A549 (cell line): Measurements from ENCODE around the gene SLC9C2. TPM values are rescaled to one million over a fixed set of nuclear protein-coding genes. Genes with fewer than 3 reads are reported as not detected.

Experiments used
- ATAC-seq, 2 experiments: fragments of 200-7000 bp in 1 of 2; fragments of >200 bp in 1 of 2; cut with Nextera tagmentation in 1 of 2; cut with Tn5 transposase in 1 of 2; 3 replicates each; pipeline versions ENCODE4 v1.8.0 to v1.9.1; 2018 to 2020; ENCODE audit warnings: mild to moderate bottlenecking in 1 of 2, moderate library complexity in 1 of 2
- CTCF ChIA-PET: fragments of 300-600 bp; sonication (Branson Sonifier 250); formaldehyde crosslinking; extraction: SDS; loops from one replicate; lab custom pipeline; 2021; ENCODE audit warnings: antibody characterized with exemption, inconsistent platforms; lab: Yijun Ruan, JAX
- POLR2A ChIA-PET: fragments of 350-600 bp; formaldehyde crosslinking; extraction: SDS; loops from one replicate; lab custom pipeline; 2021; ENCODE audit warnings: antibody characterized with exemption, inconsistent platforms; lab: Yijun Ruan, JAX
- DNase-seq, 2 experiments: peaks; one replicate each; pipeline versions ENCODE4 v3.0.0 to v3.0.0-alpha.2; 2011 to 2016; ENCODE audit warnings: low read depth in 1 of 2, low spot score in 1 of 2
- FAIRE-seq: peaks from 2 replicates; lab custom pipeline; 2011; peaks lifted over from hg19 to GRCh38; lab: Jason Lieb, UNC
- H3K27ac ChIP-seq, 2 experiments: fragments of >200 bp; sonication (Bioruptor Twin); formaldehyde crosslinking; 3 replicates each; pipeline ENCODE4 v1.5.1; 2016 to 2017
- H3K4me1 ChIP-seq: fragments of >200 bp; sonication (Bioruptor Twin); formaldehyde crosslinking; 3 replicates; pipeline ENCODE4 v1.6.1; 2016
- H3K4me2 ChIP-seq: fragments of >200 bp; sonication (Bioruptor Twin); formaldehyde crosslinking; 3 replicates; pipeline ENCODE4 v1.6.1; 2016
- H3K4me3 ChIP-seq: fragments of >200 bp; sonication (Bioruptor Twin); formaldehyde crosslinking; 3 replicates; pipeline ENCODE4 v1.5.1; 2016
- H3K9me3 ChIP-seq: fragments of >200 bp; sonication (Bioruptor Twin); formaldehyde crosslinking; 3 replicates; pipeline ENCODE4 v1.6.1; 2016
- BCL3 ChIP-seq: fragments of >200 bp; sonication (Bioruptor Twin); formaldehyde crosslinking; IDR thresholded peaks from 3 replicates; pipeline ENCODE4 v1.6.1; 2016
- CBX2 ChIP-seq: fragments of 200-600 bp; sonication (generic); IDR thresholded peaks from 2 replicates; pipeline ENCODE4 v1.6.1; 2016; ENCODE audit warnings: low read depth, mild to moderate bottlenecking, borderline replicate concordance
- CEBPB ChIP-seq, 2 experiments: fragments of >200 bp in 1 of 2; sonication (Bioruptor Twin) in 1 of 2; formaldehyde crosslinking in 1 of 2; IDR thresholded peaks; 2 replicates each; pipeline ENCODE4 v1.6.1; 2012 to 2016
- CTCF ChIP-seq: fragments of >200 bp; sonication (Bioruptor Twin); formaldehyde crosslinking; IDR thresholded peaks from 3 replicates; pipeline ENCODE4 v1.5.1; 2016
- ESRRA ChIP-seq: fragments of 150-350 bp; IDR thresholded peaks from 2 replicates; pipeline ENCODE4 v1.6.1; 2014; ENCODE audit warnings: mild to moderate bottlenecking, low read length, borderline replicate concordance
- GATA3 ChIP-seq: IDR thresholded peaks from 2 replicates; pipeline ENCODE4 v1.6.1; 2012; ENCODE audit warnings: borderline replicate concordance
- HDAC2 ChIP-seq: fragments of 200-600 bp; sonication (generic); IDR thresholded peaks from 2 replicates; pipeline ENCODE4 v1.6.1; 2016
- HES2 ChIP-seq: fragments of >200 bp; sonication (Bioruptor Twin); formaldehyde crosslinking; IDR thresholded peaks from 2 replicates; pipeline ENCODE4 v1.6.1; 2016
- HMGXB4 ChIP-seq: fragments of 250-450 bp; sonication (Bioruptor Pico); IDR thresholded peaks from 2 replicates; pipeline ENCODE4 v1.5.0; 2021; ENCODE audit warnings: mild to moderate bottlenecking, moderate library complexity, borderline replicate concordance
- JUNB ChIP-seq: fragments of >200 bp; sonication (Bioruptor Twin); formaldehyde crosslinking; IDR thresholded peaks from 2 replicates; pipeline ENCODE4 v1.6.1; 2016
- MAFK ChIP-seq: fragments of 450-650 bp; IDR thresholded peaks from 2 replicates; pipeline ENCODE4 v1.6.1; 2014; ENCODE audit not compliant: partially characterized antibody
- NFE2L2 ChIP-seq: fragments of 150-350 bp; conservative IDR thresholded peaks from 2 replicates; pipeline ENCODE4 v1.6.1; 2014; ENCODE audit warnings: low read length
- NR3C1 ChIP-seq: fragments of >200 bp; sonication (Bioruptor Twin); formaldehyde crosslinking; IDR thresholded peaks from 3 replicates; pipeline ENCODE4 v1.6.1; 2017
- PHF8 ChIP-seq: fragments of 200-600 bp; sonication (generic); IDR thresholded peaks from 2 replicates; pipeline ENCODE4 v1.6.1; 2016; ENCODE audit warnings: low read depth, mild to moderate bottlenecking, antibody characterized with exemption, moderate library complexity, borderline replicate concordance
- POLR2AphosphoS2 ChIP-seq: conservative IDR thresholded peaks from 2 replicates; pipeline ENCODE4 v1.6.1; 2012; ENCODE audit warnings: low read length, improper control_type of control experiment, inconsistent platforms
- RAD21 ChIP-seq, 2 experiments: fragments of >200 bp in 1 of 2; sonication (Bioruptor Twin) in 1 of 2; formaldehyde crosslinking in 1 of 2; IDR thresholded peaks in 1 of 2; conservative IDR thresholded peaks in 1 of 2; 2 replicates in 1 of 2; 3 replicates in 1 of 2; pipeline ENCODE4 v1.6.1; 2012 to 2018; ENCODE audit warnings: inconsistent platforms in 1 of 2
- RCOR1 ChIP-seq: fragments of 150-350 bp; IDR thresholded peaks from 2 replicates; pipeline ENCODE4 v1.6.1; 2014; ENCODE audit warnings: antibody characterized with exemption, low read length, low read depth
- RFX5 ChIP-seq: fragments of 450-650 bp; IDR thresholded peaks from 2 replicates; pipeline ENCODE4 v1.7.1; 2014; ENCODE audit warnings: antibody characterized with exemption, mild to moderate bottlenecking, moderate library complexity
- ZC3H11A ChIP-seq: fragments of 450-650 bp; IDR thresholded peaks from 2 replicates; pipeline ENCODE4 v1.6.1; 2014; ENCODE audit warnings: antibody characterized with exemption, mild to moderate bottlenecking
- WGBS: methylation state at CpG from one replicate; pipeline ENCODE4 v1.1.6; 2017; ENCODE audit errors: missing lambda C conversion rate; 5-methylcytosine and 5-hydroxymethylcytosine counted together
- polyA plus RNA-seq, 4 experiments: library from polyadenylated mRNA; depleted of rRNA in 3 of 4; stranded (reverse); fragments of >200 nt; fragmentation: RNase III in 1 of 4; extraction: RNeasy Plus Mini Kit Qiagen cat#74134 plus additional on column Dnase treatment in 1 of 4; gene quantifications; 2 replicates in 3 of 4; 3 replicates in 1 of 4; pipeline ENCODE4 v1.2.3, GENCODE V29; 2011 to 2017

SLC9C2 gene
- polyA plus RNA-seq, 2 of the 4 experiments (the other 2 are of a cell fraction): not detected

GRCh38 chr1:173485401-173485800, 117.5 kb downstream of the SLC9C2 start:
- Histone ChIP-seq H3K27ac (no peak overlapping the region), H3K4me1 (no peaks in the 10 kb centered on the region), H3K9me3 (no peaks in the 10 kb centered on the region), H3K4me3 (no peak overlapping the region), H3K4me2 (no peak overlapping the region)
- POLR2A ChIA-PET: interaction anchor here (0.6 to 1.6 kb wide), 2 partner anchors 8 to 269 kb away, joined by 3 to 10 read pairs; partner anchors contain the start of gene PRDX6
- CTCF ChIA-PET: interaction anchor here (1.2 kb wide), 1 partner anchor 54 kb away, joined by 3 read pairs; no protein-coding TSS in a partner anchor
- WGBS: 93% methylated on average over 7 of the region's 7 CpGs
- ATAC-seq (no peak), DNase-seq (no peak), FAIRE-seq (no peak)
- TF ChIP-seq BCL3: no peak
- TF ChIP-seq ESRRA: no peak
- no peak for TF ChIP-seq HMGXB4 (CRISPR knock-in tag)
- TF ChIP-seq HDAC2: no peak
- TF ChIP-seq CTCF: no peak
- TF ChIP-seq NFE2L2: no peak
- TF ChIP-seq RAD21 (conservative IDR thresholded peaks at IDR 0.05 in 1 of 2, IDR thresholded peaks at IDR 0.05 in 1 of 2): no peak
- no peak for TF ChIP-seq PHF8

GRCh38 chr1:173484276-173484675, 118.6 kb downstream of the SLC9C2 start:
- FAIRE-seq (no peak), ATAC-seq (no peak), DNase-seq (no peak)
- ChIA-PET POLR2A (no interaction called here), CTCF (no interaction called here)
- Histone ChIP-seq H3K4me2 (no peak overlapping the region), H3K9me3 (no peaks in the 10 kb centered on the region), H3K27ac (no peak overlapping the region), H3K4me3 (no peak overlapping the region), H3K4me1 (peaks cover 5% of the 10 kb centered on the region)
- TF ChIP-seq HES2: no peak
- no peak for TF ChIP-seq JUNB
- TF ChIP-seq RFX5: no peak
- TF ChIP-seq RCOR1: no peak
- TF ChIP-seq ZC3H11A: no peak
- no peak for TF ChIP-seq GATA3
- TF ChIP-seq NR3C1: no peak
- TF ChIP-seq CEBPB (IDR thresholded peaks at IDR 0.05): no peak
- TF ChIP-seq MAFK: no peak
- TF ChIP-seq CTCF: no peak
- no peak for TF ChIP-seq POLR2AphosphoS2
- no peak for TF ChIP-seq CBX2
- WGBS: 91% methylated on average over 2 of the region's 2 CpGs
